OCI-LY1 (cell line): ENCODE measurements around the gene PRTN3.

Experiments
- EZH2 ChIP-seq: fragments of 200-600 bp; sonication (generic), shearing (Covaris generic); IDR thresholded peaks from 2 replicates; pipeline ENCODE4 v1.8.0; 2017; ENCODE audit warnings: borderline replicate concordance, mixed run types, mild to moderate bottlenecking, antibody characterized with exemption, low read length, moderate library complexity, mixed read lengths
- TF ChIP-seq, protein P1 (sequence below): fragments of 200-600 bp; sonication (generic), shearing (Covaris generic); IDR thresholded peaks from 2 replicates; pipeline ENCODE4 v1.5.1; 2017; ENCODE audit warnings: mild to moderate bottlenecking, antibody characterized with exemption, low read length, moderate library complexity, mixed read lengths

DNA sequence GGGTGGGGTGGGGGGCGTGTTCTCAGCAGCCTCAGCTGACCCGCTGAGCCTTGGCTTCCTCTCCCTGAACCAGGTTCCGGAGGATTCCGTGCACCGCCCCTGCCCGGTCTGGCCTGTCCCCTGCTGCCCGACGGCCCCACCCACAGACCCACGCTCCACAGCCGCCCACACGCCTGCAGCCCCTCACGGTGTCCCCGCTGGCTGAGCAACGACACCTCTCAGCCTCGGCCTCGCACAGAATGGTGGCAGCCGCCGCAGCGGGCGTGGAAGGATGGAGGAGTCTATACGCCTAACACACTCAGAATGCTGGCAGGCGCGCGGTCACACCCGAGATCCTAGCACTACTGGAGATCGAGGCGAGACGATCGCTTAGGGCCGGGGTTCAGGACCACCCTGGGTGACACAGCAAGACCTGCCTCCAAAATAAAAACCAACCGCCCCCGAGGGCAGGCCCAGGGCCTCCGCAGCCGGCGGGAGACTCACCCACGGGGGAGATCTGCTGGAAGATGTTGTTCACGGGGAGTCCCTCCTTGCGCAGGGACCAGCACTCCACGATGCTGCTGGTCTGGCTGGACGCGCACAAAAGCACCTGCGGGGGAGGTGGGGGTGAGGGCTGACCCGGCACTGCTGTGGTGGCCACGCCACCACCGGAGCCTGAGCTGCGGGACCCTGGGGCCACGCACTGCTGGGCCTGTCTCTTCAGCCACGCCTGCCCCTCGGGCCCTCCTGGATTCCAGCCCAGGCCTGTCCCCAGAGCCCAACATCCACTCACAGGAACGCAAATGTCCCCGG, 43.8 kb downstream of the PRTN3 start:
- TF ChIP-seq, protein P1, sequence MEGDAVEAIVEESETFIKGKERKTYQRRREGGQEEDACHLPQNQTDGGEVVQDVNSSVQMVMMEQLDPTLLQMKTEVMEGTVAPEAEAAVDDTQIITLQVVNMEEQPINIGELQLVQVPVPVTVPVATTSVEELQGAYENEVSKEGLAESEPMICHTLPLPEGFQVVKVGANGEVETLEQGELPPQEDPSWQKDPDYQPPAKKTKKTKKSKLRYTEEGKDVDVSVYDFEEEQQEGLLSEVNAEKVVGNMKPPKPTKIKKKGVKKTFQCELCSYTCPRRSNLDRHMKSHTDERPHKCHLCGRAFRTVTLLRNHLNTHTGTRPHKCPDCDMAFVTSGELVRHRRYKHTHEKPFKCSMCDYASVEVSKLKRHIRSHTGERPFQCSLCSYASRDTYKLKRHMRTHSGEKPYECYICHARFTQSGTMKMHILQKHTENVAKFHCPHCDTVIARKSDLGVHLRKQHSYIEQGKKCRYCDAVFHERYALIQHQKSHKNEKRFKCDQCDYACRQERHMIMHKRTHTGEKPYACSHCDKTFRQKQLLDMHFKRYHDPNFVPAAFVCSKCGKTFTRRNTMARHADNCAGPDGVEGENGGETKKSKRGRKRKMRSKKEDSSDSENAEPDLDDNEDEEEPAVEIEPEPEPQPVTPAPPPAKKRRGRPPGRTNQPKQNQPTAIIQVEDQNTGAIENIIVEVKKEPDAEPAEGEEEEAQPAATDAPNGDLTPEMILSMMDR: no peak
- TF ChIP-seq EZH2: no peak
